GM12878 (cell line): Measurements from ENCODE around the gene NTN1. TPM values are rescaled to one million over a fixed set of nuclear protein-coding genes. Genes with fewer than 3 reads are reported as not detected.

ENCODE experiments used
- ATAC-seq: fragments of 200-7000 bp; cut with Tn5 transposase; 3 replicates; pipeline ENCODE4 v1.9.1; 2020; ENCODE audit warnings: mild to moderate bottlenecking, moderate library complexity
- BruUV-seq: library from RNA; stranded (reverse); fragments of 400-500 nt; replicated peaks from 2 replicates; lab custom pipeline; 2021; lab: Mats Ljungman, UMichigan
- CTCF ChIA-PET: fragments of 300-600 bp; sonication (Branson Sonifier 250); formaldehyde crosslinking; extraction: SDS; loops from one replicate; lab custom pipeline; 2021; ENCODE audit warnings: inconsistent platforms; lab: Yijun Ruan, JAX
- POLR2A ChIA-PET: fragments of 350-600 bp; formaldehyde crosslinking; extraction: SDS; loops from one replicate; lab custom pipeline; 2021; ENCODE audit warnings: inconsistent platforms; lab: Charles Lee
- RAD21 ChIA-PET: fragments of 300-600 bp; sonication (Branson Sonifier 250); formaldehyde crosslinking; loops from one replicate; lab custom pipeline; 2023; ENCODE audit warnings: antibody characterized with exemption; ENCODE audit not compliant: unreplicated experiment; lab: Charles Lee
- SMC1A ChIA-PET: fragments of 300-600 bp; sonication (Branson Sonifier 250); formaldehyde crosslinking; loops from one replicate; lab custom pipeline; 2023; ENCODE audit not compliant: unreplicated experiment, uncharacterized antibody; lab: Charles Lee
- DNase-seq: peaks from one replicate; pipeline ENCODE4 v3.0.0-alpha.2; 2011; ENCODE audit warnings: low read depth, low spot score
- FAIRE-seq: peaks from 3 replicates; lab custom pipeline; 2011; peaks lifted over from hg19 to GRCh38; lab: Jason Lieb, UNC
- H2AFZ ChIP-seq: 2 replicates; pipeline ENCODE4 v1.6.0; 2011; ENCODE audit warnings: low read depth, low read length, control low read depth; ENCODE audit not compliant: control insufficient read depth
- H3K27ac ChIP-seq: 2 replicates; pipeline ENCODE4 v1.5.1; 2011; ENCODE audit warnings: control low read depth; ENCODE audit not compliant: control insufficient read depth, insufficient read depth
- H3K27me3 ChIP-seq, 2 experiments: replicated peaks in 1 of 2; 2 replicates each; pipeline versions ENCODE4 v1.6.0 to v1.6.1; 2011; ENCODE audit warnings: low read length in 1 of 2; ENCODE audit not compliant: control insufficient read depth in 2 of 2, insufficient read depth in 2 of 2
- H3K36me3 ChIP-seq, 2 experiments: 2 replicates each; pipeline ENCODE4 v1.5.1; 2011; ENCODE audit warnings: low read length in 1 of 2; ENCODE audit not compliant: control insufficient read depth in 2 of 2, insufficient read depth in 2 of 2
- H3K4me1 ChIP-seq: 2 replicates; pipeline ENCODE4 v1.6.1; 2011; ENCODE audit warnings: mild to moderate bottlenecking, low read length, moderate library complexity, mixed read lengths; ENCODE audit not compliant: control insufficient read depth, insufficient read depth
- H3K4me2 ChIP-seq: 2 replicates; pipeline ENCODE4 v1.6.0; 2011; ENCODE audit warnings: control low read depth; ENCODE audit not compliant: control insufficient read depth, insufficient read depth
- H3K4me3 ChIP-seq: fragments of 200-600 bp; sonication (generic); 2 replicates; pipeline ENCODE4 v1.5.1; 2016
- H3K79me2 ChIP-seq: 2 replicates; pipeline ENCODE4 v1.6.0; 2011; ENCODE audit warnings: low read length; ENCODE audit not compliant: control insufficient read depth, insufficient read depth
- H3K9ac ChIP-seq: 2 replicates; pipeline ENCODE4 v1.8.0; 2011; ENCODE audit warnings: low read length, control low read depth, mixed read lengths; ENCODE audit not compliant: control insufficient read depth, insufficient read depth
- H3K9me3 ChIP-seq: replicated peaks from 3 replicates; pipeline ENCODE4 v1.5.1; 2011; ENCODE audit warnings: mild to moderate bottlenecking, low read length; ENCODE audit not compliant: control insufficient read depth, insufficient read depth
- H4K20me1 ChIP-seq: 2 replicates; pipeline ENCODE4 v1.6.0; 2011; ENCODE audit not compliant: control insufficient read depth, insufficient read depth
- CBX3 ChIP-seq: fragments of 200-600 bp; sonication (generic); IDR thresholded peaks from 2 replicates; pipeline ENCODE4 v1.6.1; 2016; ENCODE audit warnings: low read depth, borderline replicate concordance
- CBX5 ChIP-seq: sonication (generic); IDR thresholded peaks from 2 replicates; pipeline ENCODE4 v1.6.1; 2016; ENCODE audit warnings: low read depth, moderate library complexity, mild to moderate bottlenecking, inconsistent platforms
- CHD1 ChIP-seq: IDR thresholded peaks from 2 replicates; pipeline ENCODE4 v1.6.1; 2012; ENCODE audit warnings: low read depth, low read length, improper control_type of control experiment
- FOS ChIP-seq: IDR thresholded peaks from 3 replicates; pipeline ENCODE4 v1.6.1; 2011; ENCODE audit warnings: borderline replicate concordance; ENCODE audit not compliant: insufficient read length; ENCODE audit errors: extremely low read depth
- HDAC2 ChIP-seq: fragments of 200-600 bp; sonication (generic); IDR thresholded peaks from 2 replicates; pipeline ENCODE4 v1.6.1; 2017
- IRF4 ChIP-seq: IDR thresholded peaks from 2 replicates; pipeline ENCODE4 v1.6.1; 2011; ENCODE audit warnings: low read depth, low read length
- MTA2 ChIP-seq: fragments of 450-650 bp; IDR thresholded peaks from 2 replicates; pipeline ENCODE4 v1.6.1; 2016; ENCODE audit warnings: low read depth, mild to moderate bottlenecking, moderate library complexity
- NFIC ChIP-seq: IDR thresholded peaks from 2 replicates; pipeline ENCODE4 v1.6.1; 2012; ENCODE audit warnings: low read depth, mild to moderate bottlenecking, inconsistent platforms, low read length, moderate library complexity
- NR2C1 ChIP-seq: fragments of 450-650 bp; IDR thresholded peaks from 2 replicates; pipeline ENCODE4 v1.6.1; 2017; ENCODE audit warnings: antibody characterized with exemption, mild to moderate bottlenecking, moderate library complexity
- NR2C2 ChIP-seq: IDR thresholded peaks from 2 replicates; pipeline ENCODE4 v1.6.1; 2011; ENCODE audit warnings: borderline replicate concordance, low read depth; ENCODE audit not compliant: control insufficient read depth, insufficient read length
- PAX8 ChIP-seq: fragments of 450-650 bp; IDR thresholded peaks from 2 replicates; pipeline ENCODE4 v1.6.1; 2017; ENCODE audit warnings: mild to moderate bottlenecking, moderate library complexity
- POLR2A ChIP-seq: IDR thresholded peaks from 2 replicates; pipeline ENCODE4 v1.6.1; 2011; ENCODE audit warnings: low read depth, mild to moderate bottlenecking, low read length
- POU2F2 ChIP-seq: IDR thresholded peaks from 3 replicates; pipeline ENCODE4 v1.6.1; 2011; ENCODE audit warnings: low read depth, mild to moderate bottlenecking, low read length, borderline replicate concordance
- TCF7 ChIP-seq: IDR thresholded peaks from 2 replicates; pipeline ENCODE4 v1.6.1; 2014; ENCODE audit warnings: antibody characterized with exemption, borderline replicate concordance
- ZBED1 ChIP-seq: IDR thresholded peaks from 2 replicates; pipeline ENCODE4 v1.6.1; 2016; ENCODE audit warnings: borderline replicate concordance
- WGBS: methylation state at CpG from one replicate; pipeline ENCODE4 v1.1.6; 2016; ENCODE audit warnings: low lambda C conversion rate; ENCODE audit not compliant: insufficient replicate concordance, insufficient coverage; ENCODE audit errors: missing lambda C conversion rate; 5-methylcytosine and 5-hydroxymethylcytosine counted together
- in situ Hi-C: fragments of 300-500 bp; cut with MboI; formaldehyde crosslinking; loops from 9 replicates; pipeline ENCODE4 v1.14.3; 2018; ENCODE audit warnings: mixed read lengths
- intact Hi-C: fragments of 100-400 bp; cut with micrococcal nuclease; formaldehyde crosslinking; loops from one replicate; pipeline ENCODE4 v1.14.2; 2022; ENCODE audit not compliant: unreplicated experiment
- polyA plus RNA-seq, 11 experiments: library from polyadenylated mRNA; depleted of rRNA in 4 of 11; unstranded in 6 of 11; stranded (reverse) in 5 of 11; fragments of >200 nt; fragmentation: Nextera tagmentation in 4 of 11; fragmentation: Illumina TruSeq in 1 of 11; extraction: Ambion mirVana in 4 of 11; extraction: Trizol in 1 of 11; gene quantifications; 1 replicate in 1 of 11; 2 replicates in 10 of 11; pipeline versions ENCODE4 v1.2.1 to v1.2.3, GENCODE V29; 2011 to 2016; ENCODE audit warnings: inconsistent platforms in 2 of 11, missing spikeins in 2 of 11, low read depth in 1 of 11
- total RNA-seq, 4 experiments: library from RNA; depleted of rRNA in 3 of 4; stranded (reverse); fragments of >200 nt in 3 of 4; fragmentation: Illumina TruSeq in 1 of 4; extraction: Trizol in 1 of 4; gene quantifications; 2 replicates each; pipeline versions ENCODE4 v1.2.1 to v1.2.3, GENCODE V29; 2013 to 2021

The NTN1 gene
- total and polyA plus RNA-seq, 10 of the 15 experiments (the other 5 are each of a cell fraction or from before 2014, with no cell fraction given): 0.02 to 0.89 (median 0.35) TPM

DNA sequence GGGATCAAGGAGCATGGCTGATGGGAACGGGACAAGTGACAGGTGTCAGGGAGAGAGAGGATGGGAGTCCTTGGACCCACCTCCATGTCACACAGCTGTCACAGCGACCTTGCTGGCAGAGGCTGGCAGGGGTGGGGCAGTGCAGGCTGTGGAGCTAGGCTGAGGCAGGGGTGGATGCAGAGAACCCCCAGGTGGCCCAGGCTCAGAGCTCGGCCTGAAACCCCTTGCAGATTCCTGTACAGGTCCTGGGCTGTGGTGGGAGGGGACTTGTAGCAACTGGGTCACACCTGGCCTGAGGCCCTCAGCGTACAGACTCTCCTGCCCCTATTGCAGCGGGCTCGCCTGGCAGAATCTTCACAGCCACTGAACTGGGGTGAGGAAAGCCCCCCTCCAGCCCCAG lies 174.1 kb downstream of the NTN1 start:
- ATAC-seq: no peak
- no peak for DNase-seq
- CTCF ChIA-PET: interaction anchor here (1.2 to 1.4 kb wide), 2 partner anchors 9 to 10 kb away, joined by 3 to 5 read pairs; no protein-coding TSS in a partner anchor
- TF ChIP-seq POLR2A (no peak), CBX5 (no peak), CHD1 (no peak), FOS (no peak), MTA2 (no peak), NR2C1 (no peak), POU2F2 (no peak), CBX3 (no peak), IRF4 (no peak), NR2C2 (no peak), HDAC2 (no peak), ZBED1 (no peak), TCF7 (no peak), PAX8 (no peak), NFIC (no peak)
- TF ChIP-seq, all 136 proteins: peak for 0
- ChIA-PET POLR2A (no interaction called here), RAD21 (no interaction called here), SMC1A (interaction anchor here (0.9 kb wide), 1 partner anchor 9 kb away, joined by 3 read pairs; no protein-coding TSS in a partner anchor)
- H3K4me3 ChIP-seq: no peak overlapping the region
- no peaks in the 10 kb centered on the region; the same call in 1 of the 2 replicates for H3K4me1 ChIP-seq
- intact Hi-C loops: no loop called here
- H3K36me3 ChIP-seq: no peaks in the 10 kb centered on the region
- H3K9ac ChIP-seq: no peak overlapping the region
- BruUV-seq: no TSS peak
- peaks cover 0 to 1% of the 10 kb centered on the region in 2 experiments; a peak in 1 of 4 replicates for H3K27me3 ChIP-seq
- WGBS: 45% methylated on average over 6 of the region's 6 CpGs
- no peak overlapping the region for H3K27ac ChIP-seq
- H3K79me2 ChIP-seq: no peaks in the 10 kb centered on the region
- no peaks in the 10 kb centered on the region; the same call in 2 of the 3 replicates for H3K9me3 ChIP-seq
- H3K4me2 ChIP-seq: no peak overlapping the region
- in situ Hi-C loops: no loop called here
- H4K20me1 ChIP-seq: no peaks in the 10 kb centered on the region
- no peak overlapping the region for H2AFZ ChIP-seq
- no peak for FAIRE-seq
